Measurements from ENCODE around the gene LGALS9B.
"Not testable (repeated sequence)": the region's sequence is repeated elsewhere in the genome, so short reads cannot be mapped to it uniquely, and the experiment has no call there.

Gene LGALS9B

DNA sequence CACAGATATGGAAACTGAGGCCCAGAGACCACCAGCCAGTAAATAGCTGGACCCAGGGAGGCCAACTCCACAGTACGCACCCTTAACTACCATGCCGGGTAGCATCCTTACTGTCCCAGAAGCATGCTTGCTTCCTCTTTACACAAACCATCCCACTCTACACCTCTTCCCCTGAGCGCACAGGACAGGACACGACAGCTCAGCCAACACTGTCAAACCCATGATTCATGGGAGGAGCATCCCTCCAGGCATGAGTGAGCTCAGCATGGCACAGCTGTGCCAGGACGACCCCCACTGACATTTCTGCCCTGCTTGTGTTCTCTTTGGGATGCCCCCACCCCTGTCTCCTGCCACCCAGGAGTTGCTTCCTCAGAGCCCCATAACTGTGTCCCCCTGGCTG is 340 bp downstream of the LGALS9B start:
- DNase-seq (ENCODE audit: low read depth in 3 of 3) = not testable (repeated sequence)

DNA sequence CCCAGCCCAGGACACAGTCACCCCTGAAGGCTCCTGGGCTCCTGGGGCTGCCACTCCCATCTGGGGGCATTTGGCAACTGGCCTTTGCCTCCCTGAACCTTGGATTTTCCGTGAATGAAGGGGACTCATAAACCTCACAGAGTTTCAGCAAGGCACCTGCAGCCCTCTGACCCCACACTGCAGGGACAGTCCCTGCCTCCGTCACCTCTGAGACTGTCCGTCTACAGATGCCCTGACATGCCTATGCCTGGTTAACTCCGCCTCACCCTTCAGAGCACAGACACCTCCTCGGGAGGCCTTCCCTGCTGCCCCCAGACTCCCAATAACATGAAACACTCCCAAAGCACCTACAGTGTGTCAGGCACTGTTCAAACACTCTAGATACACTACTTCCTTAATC is 786 bp downstream of the LGALS9B start:
- not testable (repeated sequence) for DNase-seq (ENCODE audit: low read depth in 3 of 3)

DNA sequence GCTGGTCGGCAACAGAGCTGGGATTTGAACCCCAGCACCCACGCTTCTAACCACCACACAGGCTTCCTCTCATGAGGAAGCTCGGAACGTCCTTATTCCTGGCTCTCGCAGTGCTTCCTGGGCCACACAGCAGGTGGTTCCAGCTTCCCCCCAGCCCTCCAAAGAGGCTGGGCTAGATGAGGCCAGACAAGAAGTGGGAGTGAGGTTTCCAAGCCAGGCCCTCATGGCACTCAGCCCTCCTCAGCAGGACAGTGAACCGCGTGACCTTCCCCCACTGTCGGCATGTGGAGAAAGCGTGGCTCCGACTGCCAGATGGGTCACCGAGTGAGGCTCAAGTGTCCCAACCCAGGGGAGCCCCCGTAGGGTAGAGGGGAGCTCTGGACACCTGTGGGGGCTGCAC is 1.8 kb downstream of the LGALS9B start:
- DNase-seq (ENCODE audit: low read depth in 3 of 3) = not testable (repeated sequence)

DNA sequence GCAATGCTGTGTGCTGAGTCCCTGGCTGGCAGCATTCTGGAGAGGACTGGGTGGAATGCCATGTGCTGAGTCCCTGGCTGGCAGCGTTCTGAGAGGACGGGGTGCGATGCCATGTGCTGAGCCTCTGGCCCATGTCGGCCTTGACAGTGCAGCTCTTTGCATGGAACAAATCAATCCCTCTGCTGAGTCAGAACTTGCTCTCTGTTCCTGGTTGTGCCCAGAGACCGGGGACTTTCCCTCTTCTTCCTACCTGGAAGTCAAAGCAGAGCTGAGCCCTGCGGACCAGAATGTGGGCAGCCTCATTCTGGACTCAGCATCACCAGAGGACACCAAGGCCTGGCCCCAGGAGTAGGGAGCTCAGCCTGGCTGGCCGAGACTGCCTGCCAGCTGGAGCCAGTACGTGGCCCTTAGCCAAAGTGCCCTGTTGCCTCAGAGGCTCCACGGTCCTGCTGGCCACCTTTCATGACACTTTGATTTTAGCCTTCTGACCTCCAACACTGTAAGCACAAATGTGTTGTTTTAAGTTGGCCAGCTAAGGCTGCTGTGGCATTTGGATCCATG is 2.4 kb downstream of the LGALS9B start:
- DNase-seq (ENCODE audit: low read depth in 3 of 3) = not testable (repeated sequence)

DNA sequence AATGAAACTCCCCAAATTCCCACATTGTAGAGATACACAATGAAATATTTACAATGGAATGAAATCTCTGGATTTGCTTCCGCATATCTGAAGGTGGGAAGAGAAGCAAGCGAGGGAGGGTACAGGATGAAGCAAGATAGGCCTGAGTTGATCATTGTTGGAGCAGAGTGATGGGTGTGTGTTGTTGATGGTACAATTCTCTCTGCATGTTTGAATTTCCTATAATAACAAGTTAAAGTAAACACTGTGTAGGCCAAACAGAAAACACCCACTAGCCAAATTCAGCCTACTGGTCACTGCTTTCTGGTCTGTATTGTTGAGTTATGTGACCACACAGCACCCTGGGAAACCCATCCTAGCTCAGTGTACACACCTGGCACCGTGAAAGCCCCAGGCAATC is 5.2 kb downstream of the LGALS9B start:
- not testable (repeated sequence) for DNase-seq (ENCODE audit: low read depth in 3 of 3)

DNA sequence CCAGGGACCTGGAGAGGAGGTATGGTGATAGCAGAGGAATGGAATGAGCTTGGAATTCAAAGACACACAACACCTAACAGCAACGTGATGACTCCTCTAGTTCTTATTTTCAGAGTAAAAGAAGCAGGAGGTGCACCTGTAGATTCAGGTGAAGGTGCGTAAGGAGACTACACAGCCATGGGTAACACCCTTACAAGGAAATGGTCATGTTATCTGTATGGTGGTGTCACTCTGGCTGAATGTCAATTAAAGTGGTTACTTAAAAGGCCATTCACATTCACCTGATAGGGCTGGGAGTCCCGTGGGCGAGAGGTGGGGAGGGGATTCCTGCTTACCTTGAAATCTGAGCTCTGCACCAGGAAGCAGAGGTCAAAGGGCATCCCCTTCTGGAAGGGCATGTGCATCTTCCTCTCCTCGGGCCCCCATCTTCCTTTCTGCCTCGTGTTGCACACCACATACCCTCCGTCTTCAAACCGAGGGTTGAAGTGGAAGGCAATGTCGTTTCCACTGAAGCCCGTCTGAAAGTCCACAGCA is 9.4 kb downstream of the LGALS9B start:
- not testable (repeated sequence) for DNase-seq (ENCODE audit: low read depth in 3 of 3)

DNA sequence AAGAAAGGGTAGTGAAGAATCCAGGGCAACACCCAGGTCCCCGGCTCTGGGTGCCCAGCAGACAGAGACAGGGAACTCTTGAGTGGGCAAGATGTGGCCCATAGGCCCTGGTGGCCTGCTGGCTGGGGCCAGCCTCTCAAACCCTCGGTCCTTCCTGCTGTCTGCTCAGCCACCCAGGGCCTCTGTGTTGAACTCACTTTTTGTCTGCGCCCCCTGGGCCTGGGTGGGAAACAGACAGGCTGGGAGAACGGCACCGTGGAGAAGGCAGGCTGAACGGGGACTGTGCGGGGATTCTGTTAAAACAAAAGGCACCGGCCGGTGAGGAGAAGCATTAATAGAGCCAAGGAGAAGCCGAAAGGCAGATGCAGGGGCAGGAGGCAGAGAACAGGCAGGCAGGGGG is 12.2 kb downstream of the LGALS9B start:
- not testable (repeated sequence) for DNase-seq (ENCODE audit: low read depth in 3 of 3)

DNA sequence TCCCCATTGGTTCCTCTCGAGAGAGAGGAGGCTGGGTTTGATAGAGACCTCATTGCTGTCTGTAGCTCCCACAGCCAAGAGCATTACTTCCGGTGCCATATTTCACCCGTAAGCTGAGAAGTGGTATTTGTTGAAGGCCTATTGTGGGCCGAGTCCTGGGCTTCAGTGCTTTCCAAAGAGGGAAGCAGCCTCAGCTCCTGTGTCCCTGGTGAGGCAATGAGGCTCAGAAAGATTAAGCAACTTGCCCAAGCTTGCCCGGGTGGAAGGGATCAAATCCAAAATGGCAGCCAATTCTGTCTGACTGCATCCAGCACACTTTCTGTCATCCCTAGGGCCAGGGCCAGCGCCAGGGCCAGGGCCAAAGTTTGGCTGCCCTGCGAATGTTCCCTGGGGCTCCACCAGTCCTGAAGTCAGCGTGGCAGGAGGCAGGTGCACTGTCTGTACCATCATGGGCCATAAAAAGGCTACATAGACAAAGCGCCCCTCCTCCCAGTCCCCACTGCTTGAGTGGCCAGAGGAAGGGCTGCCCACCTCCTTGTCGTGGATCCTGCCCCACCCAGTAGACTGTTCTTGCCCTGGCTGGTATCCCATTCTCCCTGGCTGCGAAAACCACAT is 13.4 kb downstream of the LGALS9B start:
- DNase-seq (ENCODE audit: low read depth in 3 of 3) = not testable (repeated sequence)

DNA sequence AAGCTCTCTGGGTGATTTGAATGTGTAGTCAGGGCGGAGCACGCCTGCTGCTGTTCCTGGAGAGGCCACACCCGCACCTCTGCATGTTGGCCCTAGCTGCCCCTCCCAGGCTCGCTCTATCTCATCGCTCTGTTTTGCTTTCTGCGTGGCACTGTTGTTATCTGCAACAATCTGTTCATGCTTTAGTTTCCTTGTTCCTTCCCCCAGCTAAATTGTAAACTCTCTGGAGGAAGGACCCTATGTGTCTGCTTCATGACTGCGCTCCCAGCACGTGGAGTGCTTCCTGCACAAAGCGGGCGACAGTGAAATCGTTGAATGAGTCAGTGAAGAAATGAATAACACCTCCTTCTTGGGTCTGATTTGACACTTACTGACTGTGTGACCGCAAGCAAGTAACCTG is 16.5 kb downstream of the LGALS9B start:
- DNase-seq (ENCODE audit: low read depth in 3 of 3) = peak in 2 of 3 donors; percentile 10 to 34

DNA sequence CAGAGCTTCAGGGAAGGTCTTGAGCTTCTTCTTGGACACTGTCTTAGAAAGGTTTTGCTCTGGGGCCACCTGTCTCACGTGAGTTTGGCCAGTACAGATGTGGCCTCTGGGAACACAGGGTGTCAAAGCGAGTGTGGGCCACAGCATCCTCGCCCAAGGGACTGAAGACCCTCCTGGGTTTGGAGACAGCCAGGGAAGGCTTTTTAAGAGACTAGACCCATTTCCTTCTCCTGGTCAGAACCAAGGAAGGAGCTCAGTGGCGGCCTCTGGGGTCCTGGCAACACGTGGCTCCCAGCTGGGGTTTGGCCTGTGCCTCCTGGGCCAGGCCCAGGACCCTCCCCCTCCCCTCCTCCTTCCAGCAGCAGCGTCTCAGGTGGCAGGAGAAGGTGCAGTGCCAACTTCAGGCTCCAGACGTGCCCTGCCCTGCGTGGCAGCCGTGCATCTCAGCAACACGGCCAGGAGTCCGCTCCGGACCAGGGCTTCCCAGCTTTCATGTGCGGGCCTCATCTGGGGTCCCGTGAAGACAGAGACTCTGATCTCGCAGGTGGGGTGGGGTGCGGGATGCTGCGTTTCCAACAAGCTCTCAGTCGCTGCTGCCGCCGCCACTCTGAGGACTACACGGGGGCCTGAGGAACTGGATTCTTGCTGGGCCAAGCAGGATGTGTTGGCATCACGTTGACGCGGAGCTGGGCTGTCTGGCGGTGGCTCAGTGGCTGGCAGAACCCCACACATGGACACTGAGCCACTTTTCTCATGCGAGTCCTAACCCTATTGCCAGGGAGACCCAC is 19.6 kb downstream of the LGALS9B start:
- DNase-seq (ENCODE audit: low read depth in 3 of 3) = not testable (repeated sequence)

DNA sequence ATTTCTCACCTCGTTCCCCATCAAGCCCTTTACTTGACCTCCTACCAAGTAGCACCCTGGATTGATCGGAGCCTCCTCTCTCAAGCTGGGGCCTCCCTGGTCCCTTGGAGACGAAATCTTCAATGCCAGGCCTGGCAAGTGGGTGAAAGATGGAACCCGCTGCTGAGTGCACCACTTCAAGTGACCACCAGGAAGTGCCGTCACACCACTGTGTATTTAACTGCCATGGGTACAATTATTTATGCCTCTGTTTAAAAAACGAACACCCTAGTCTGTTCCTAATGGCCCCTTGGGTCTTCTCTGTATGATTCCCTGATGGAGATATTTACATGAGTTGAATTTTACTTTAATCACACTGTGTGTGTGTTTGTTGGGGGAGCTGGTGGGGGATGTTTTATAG is 20.4 kb downstream of the LGALS9B start:
- DNase-seq (ENCODE audit: low read depth in 3 of 3) = not testable (repeated sequence)

DNA sequence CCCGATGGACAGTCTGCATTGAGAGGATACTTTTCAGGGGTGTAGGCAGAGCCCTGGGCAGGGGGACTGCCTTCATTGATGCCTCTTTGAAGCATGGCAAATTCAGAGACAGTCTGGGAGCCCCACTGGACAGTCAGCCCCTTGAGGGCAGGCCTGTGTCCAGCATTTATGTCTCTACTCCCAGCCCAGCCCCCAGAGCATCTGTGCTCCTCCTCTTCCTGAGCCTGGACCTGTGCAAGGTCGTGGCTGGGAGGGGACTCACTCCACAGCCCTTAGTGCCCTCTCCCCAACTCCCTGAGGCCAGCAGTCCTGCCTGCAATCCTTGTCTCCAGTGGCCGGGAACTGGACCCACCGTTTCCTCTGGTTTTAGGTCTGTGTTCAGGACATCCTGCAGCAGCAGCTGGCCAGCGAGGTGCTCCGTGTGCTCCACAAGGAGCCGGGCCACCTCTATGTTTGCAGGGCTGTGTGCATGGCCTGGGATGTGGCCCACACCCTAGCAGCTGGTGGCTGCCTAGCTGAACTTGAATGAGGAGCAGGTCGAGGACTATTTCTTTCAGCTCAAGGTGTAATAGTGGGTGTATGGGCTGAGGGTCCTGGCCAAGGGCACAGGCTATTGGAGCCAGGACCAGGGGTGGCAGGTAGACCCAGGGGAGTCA is 22.6 kb downstream of the LGALS9B start:
- DNase-seq (ENCODE audit: low read depth in 3 of 3) = not testable (repeated sequence)

DNA sequence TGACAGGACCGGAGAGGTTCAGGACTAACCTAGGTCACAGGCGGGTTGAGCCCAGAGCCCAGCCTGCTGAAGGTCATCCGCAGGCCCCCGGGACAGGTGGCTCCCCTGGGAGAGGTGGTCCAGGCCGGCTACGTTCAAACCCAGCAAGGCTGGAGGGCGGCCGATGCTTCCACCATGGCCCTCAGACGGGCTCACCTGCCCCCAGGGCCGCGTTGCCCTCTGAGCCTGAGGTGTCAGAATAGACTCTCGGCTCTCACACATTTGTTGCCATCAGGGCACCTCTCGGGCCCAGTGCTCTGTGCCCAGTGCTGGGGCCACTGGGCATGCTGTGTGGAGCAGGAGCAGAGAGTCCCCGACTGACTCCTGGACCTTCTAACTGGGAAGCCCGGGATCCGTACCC is 23.2 kb downstream of the LGALS9B start:
- not testable (repeated sequence) for DNase-seq (ENCODE audit: low read depth in 3 of 3)

DNA sequence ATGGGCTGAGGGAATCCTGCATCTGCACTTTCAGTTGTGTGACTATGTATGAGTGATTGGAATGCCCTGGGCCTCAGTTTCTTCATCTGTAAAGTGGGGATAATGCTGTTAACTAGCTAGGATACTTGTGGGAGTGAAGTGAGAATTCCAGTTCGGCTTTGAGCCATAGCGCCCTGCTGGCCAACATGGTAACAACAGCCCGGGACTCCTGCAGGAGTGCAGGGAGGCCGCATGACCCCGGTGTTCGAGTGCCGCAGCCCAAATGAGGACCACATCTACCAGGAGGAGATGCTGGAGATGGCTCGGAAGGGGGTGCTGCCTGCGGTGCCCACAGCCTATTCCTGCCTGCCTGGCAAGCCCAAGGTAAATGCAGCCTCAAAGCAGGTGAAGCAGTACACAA is 23.7 kb downstream of the LGALS9B start:
- not testable (repeated sequence) for DNase-seq (ENCODE audit: low read depth in 3 of 3)

DNA sequence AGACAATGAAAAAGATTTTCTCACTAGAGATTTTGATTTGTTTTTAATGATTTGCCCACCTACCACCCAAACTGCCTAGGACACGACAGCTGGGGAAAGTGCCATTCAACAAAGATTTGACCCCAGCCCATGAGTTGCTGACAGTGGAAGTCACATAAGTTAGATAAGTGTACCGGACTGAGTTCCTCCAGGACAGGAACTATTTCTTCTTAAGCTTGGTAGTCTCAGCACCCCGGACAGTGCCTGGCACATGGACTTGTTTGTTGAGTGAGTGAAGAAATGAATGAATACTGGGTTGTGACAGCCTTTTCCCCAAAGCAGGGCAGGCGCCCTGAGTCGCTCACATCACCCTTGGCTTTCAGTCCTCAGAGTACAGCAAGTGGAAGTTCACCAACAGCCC is 26.7 kb downstream of the LGALS9B start:
- not testable (repeated sequence) for DNase-seq (ENCODE audit: low read depth in 3 of 3)

DNA sequence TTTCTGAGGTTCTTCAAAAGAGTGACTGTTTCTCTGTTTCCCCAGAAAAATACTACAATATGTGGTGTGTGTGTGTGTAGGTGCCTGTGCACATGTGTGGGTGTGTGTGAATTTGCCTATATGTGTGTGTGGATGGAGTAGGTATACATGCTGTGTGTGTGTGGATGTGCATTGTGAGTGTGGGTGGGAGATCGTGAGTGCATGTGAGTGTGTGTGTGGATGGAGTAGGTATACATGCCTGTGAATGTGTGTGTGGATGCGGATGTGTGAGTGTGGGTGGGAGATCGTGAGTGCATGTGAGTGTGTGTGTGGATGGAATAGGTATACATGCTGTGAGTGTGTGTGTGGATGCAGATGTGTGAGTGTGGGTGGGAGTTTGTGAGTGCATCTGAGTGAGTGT is 32.2 kb downstream of the LGALS9B start:
- DNase-seq (ENCODE audit: low read depth in 3 of 3) = not testable (repeated sequence)

DNA sequence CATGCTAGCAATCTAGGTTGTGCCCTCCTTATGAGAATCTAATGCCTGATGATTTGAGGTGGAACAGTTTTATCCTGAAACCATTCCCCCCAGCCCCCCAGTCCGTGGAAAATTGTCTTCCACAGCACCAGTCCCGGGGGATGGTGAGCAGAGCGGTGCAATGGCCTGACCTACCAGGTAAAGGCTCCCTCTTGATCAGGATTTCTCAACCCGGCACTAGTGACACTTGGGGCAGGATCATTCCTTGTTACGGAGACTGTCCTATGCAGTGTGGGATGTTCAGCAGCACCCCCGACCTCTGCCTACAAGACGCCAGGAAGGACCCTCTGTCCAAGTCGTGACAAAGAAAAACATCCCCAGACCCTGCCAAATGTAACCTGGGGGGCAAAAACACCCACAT is 34.0 kb downstream of the LGALS9B start:
- not testable (repeated sequence) for DNase-seq (ENCODE audit: low read depth in 3 of 3)

DNA sequence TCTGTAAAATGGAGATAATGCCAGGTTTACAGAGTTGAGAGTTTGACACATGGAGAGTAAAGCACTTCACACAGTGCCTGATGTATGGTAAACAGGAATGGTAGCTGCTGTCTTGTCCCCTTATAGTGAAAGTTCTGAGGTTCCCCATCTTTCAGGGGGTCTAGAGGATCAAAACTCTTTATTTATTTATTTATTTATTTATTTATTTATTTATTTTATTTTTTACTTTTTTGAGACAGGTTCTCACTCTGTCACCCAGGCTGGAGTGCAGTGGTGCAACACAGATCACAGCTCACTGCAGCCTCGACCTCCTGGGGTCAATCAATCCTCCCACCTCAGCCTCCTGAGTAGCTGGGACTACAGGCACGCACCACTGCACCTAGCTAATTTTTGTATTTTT is 40.1 kb downstream of the LGALS9B start:
- not testable (repeated sequence) for DNase-seq (ENCODE audit: low read depth in 3 of 3)

DNA sequence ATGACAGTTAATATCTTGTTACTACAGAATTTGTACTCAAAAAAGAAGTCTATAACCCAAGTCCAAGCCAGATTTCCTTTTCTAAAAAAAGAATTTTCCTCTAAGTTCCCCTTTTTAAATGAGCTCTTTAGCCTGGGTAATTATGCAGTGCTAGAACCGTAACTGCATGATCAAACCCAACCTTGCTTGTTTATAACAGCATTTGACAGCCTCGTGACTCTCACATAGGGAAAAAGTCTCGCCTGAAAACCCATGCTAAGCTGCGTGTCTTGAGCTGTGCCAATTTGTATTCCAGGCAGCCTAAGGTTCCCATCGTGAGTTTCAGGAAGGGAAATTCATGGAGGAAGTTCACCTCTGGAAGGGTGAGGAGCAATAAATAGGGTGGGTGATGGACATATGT is 44.5 kb downstream of the LGALS9B start:
- DNase-seq (ENCODE audit: low read depth in 3 of 3) = not testable (repeated sequence)

DNA sequence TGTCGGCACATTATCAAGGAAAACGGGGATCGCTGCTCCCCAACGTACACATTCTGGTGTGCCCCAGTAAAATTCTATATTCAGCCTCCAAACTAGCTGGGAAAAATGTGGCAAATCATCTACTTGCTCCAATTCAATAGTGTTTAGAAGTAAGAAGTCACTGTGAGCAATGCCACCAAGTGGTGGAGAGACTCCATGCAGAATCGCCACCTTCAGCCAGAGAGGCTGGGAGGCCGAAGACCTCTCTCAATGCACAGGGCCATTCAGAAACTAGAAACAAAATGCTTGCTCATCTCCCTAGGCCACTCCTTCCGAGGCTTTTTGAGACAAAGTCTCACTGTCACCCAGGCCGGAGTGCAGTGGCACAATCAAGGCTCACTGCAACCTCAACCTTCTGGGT is 48.5 kb downstream of the LGALS9B start:
- not testable (repeated sequence) for DNase-seq (ENCODE audit: low read depth in 3 of 3)

DNA sequence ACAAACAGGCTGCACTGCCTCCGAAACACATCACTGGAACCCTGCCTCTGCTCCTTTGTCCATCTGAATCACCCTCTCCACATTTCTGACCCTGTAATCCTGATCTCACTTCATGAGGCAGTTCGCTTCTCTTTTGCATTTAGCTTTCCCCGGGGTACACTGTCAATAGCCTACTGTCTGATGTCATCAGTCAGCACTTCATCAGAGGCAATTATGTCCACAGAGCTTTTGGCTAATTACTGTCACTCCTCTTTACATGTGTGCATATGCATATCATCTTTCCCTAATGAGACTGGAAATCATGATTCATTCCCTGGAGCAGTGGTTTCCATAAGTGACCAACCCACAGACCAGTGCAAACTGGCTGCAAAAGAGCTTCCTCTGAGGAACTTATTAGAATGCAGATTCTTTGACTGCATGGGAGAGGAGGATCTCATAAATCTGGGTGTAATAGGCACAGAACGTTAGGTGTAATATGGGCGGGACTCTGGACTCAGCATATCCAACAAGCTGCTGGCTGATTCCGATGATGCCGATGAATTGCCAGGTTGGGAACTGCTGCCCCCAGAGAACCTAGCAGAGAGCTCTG is 49.8 kb downstream of the LGALS9B start:
- not testable (repeated sequence) for DNase-seq (ENCODE audit: low read depth in 3 of 3)

All from stimulated activated CD4-positive, alpha-beta T cell treated with anti-CD3 and anti-CD28 coated beads, TNF-alpha, amount 100 ng/mL, for 48 hours (primary cell).